Colon (tissue), 2 donors: ENCODE measurements around the gene ITGA11.

Experiments
- FAIRE-seq: peaks from 2 replicates; lab custom pipeline; 2012; peaks lifted over from hg19 to GRCh38; lab: Jason Lieb, UNC
- donor health status: control.
- donor health status: control.

The ITGA11 gene

GRCh38 chr15:68289621-68290352 is 142.2 kb downstream of the ITGA11 start:
- FAIRE-seq, result no peak

DNA sequence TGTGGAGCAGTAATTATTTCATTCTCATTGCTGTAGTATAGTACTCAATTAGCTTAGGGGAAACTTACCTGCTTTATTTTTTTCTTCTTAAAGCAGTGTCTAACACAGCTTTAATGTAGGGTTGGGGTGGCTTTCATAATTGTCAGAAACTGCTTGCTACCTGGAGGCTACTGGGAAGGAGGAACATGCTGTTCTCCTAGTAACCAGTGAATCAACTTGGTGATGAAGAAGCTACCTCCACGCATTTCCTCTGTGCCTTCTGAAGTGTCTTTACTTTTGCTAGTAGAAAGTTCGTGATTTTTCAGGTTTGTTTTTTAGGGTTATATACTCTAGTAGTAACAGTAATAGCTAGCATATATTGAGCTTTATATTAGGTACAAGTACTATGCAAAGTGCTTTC is 142.9 kb downstream of the ITGA11 start:
- no peak for FAIRE-seq

GRCh38 chr15:68286256-68286655 is 145.7 kb downstream of the ITGA11 start:
- FAIRE-seq, result no peak

GRCh38 chr15:68285259-68285980 is 146.5 kb downstream of the ITGA11 start:
- FAIRE-seq, result no peak

DNA sequence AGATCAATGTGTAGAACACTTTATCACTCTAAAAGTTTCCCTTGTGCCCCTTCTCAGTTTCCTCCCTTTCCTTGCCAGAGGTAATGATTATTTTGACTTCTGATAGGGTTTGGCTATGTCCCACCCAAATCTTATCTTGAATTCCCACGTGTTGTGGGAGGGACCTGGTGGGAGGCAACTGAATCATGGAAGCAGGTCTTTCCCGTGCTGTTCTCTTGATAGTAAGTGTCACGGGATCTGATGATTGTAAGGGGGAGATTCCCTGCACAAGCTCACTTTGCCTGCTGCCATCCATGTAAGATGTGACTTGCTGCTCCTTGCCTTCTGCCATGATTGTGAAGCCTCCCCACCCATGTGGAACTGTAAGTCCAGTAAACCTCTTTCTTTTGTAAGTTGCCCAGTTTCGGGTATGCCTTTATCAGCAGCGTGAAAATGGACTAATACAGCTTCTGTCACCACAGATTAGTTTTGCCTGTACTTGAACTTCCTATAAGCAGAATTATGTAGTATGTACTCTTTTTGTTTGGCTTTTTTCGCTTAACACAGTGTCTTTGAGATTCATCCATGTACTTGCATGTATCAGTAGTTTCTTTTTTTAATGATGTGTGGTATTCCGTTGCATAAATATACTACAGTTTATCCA is 147.2 kb downstream of the ITGA11 start:
- FAIRE-seq, result no peak

- FAIRE-seq, result no peak
Measured at GRCh38 chr15:68283401-68283800, 148.6 kb downstream of the ITGA11 start.

GRCh38 chr15:68281008-68281407 is 151.0 kb downstream of the ITGA11 start:
- FAIRE-seq, result no peak

- FAIRE-seq, result no peak
Measured at GRCh38 chr15:68279779-68280753, 151.9 kb downstream of the ITGA11 start.

GRCh38 chr15:68278595-68279405 is 153.2 kb downstream of the ITGA11 start:
- FAIRE-seq, result no peak

GRCh38 chr15:68278345-68278594 is 153.7 kb downstream of the ITGA11 start:
- FAIRE-seq, result no peak

GRCh38 chr15:68277603-68278344 is 154.2 kb downstream of the ITGA11 start, which contains the start of gene FEM1B:
Gene FEM1B (plus strand): TSS chr15:68277745. CDS start chr15:68278418, 673 bp downstream.
- no peak for FAIRE-seq

- FAIRE-seq, result no peak
Measured at GRCh38 chr15:68277131-68277602, 154.8 kb downstream of the ITGA11 start.

DNA sequence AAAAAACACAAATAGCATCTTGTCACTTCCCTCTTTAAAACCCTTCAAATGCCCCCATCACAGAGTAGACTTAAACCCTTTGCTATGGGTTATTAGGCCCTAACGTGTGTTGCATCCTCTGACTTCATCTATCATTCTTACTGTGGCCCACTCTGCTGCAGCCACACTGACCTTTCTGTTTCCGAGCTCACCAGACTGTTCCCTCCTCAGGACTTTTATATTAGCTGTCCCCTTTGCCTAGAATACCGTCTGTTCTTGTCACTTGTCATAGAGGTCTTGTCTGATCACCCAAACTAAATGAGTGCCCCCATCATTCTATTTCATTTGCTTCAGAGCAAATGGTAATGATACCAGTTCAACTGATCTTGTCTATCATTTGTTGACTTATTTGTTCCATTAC is 155.3 kb downstream of the ITGA11 start:
- FAIRE-seq, result no peak

DNA sequence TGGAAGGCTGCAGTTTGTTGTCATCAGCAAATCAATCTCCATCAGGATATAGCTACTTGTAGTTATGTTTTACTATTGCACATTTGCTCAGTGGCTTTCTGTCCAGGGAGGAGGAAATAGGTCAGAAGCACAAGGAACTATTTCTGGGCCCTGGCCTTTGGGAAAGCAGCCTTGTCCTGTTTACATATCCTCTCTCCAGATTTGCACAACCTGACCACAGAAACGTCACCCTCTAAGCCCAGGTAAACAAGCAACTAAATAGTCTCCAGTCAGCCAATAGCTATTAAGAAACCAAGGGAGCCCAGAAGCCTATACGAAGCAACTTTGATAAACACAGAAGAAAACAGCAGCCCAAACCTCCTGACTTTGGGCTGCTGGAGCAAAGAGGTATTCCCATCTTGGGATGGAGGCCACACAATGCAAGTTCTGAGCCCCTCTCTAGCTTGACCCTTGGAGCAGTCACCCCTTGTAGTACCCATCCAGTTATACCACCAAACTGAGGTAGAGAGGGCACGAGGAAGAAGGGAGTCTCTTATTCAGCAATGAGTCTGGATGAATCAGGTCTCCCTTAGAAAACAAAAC is 156.7 kb downstream of the ITGA11 start:
- no peak for FAIRE-seq

- no peak for FAIRE-seq
Measured at GRCh38 chr15:68274201-68274848, 157.6 kb downstream of the ITGA11 start.

- no peak for FAIRE-seq
Measured at GRCh38 chr15:68272721-68273271, 159.2 kb downstream of the ITGA11 start.

DNA sequence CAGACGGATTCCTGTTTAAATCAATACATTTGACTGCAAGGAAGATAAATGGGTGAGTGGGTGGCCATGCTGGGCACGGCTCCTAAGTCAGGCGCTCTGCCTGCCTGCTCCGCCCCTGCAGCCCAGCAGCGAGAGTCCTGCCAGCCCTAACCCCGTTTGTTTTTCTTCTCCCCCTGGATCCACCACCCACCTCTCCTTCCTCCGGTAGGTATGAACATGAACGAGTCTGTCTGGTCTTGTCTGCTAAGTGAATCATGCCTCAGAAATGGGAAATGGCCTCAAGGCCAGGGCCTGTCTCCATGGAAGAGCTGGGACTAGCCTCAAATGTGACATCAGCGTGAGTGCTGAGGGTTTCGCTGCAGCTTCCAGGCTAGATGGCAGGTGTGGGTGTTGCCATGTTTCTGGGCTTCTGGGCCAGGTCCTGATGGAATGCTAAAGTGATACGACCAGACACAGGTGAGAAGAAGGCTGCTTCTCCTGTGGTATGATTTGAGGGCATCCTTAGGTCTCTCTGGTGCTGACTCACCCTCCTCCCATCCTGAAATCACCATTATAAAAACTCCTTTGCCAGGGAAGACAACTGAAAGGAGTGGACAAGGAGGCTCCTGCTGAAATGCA is 160.0 kb downstream of the ITGA11 start:
- FAIRE-seq, result no peak

DNA sequence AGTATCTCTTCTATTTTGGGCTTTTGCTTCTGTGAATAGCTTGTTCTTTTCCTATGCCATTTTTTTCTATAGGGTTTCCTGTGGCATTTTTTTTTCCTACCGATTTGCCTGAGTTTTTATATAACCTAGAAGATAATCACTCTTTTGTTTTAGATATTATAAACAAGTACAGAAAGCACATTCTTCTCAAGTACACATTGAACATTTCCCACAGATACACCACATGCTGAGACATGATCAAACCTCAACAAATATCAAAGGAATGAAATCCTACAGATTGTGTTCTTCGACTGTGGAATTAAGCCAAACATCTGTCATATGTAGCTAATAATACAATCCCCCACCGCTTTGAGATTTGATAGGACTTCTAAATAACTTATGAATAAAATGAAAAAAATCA is 163.6 kb downstream of the ITGA11 start:
- no peak for FAIRE-seq

DNA sequence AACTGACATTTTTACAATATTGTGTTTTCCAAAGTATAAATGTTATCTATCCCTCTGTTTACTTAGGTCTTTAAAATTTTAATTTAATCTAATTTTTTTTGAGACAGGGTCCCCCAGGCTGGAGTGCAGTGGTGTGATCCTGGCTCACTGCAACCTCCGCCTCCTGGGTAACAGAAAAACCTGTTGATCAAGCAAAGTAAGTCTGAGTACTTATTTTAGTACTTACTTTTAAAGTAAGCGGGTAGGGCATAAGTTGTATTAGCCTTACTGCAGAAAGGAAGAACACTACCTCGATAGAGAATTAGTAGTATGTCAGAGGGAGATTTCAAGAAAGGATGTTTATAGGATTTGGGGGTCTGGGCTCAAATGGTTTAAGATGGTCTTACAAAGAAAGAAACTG is 166.3 kb downstream of the ITGA11 start:
- FAIRE-seq, result no peak
